Stimulated activated CD8-positive, alpha-beta memory T cell treated with anti-CD3 and anti-CD28 coated beads, Interleukin-7, amount 100 ng/mL, for 24 hours (primary cell): ENCODE results near the gene NFE2L2.
"Not testable (repeated sequence)": the region's sequence is repeated elsewhere in the genome, so short reads cannot be mapped to it uniquely, and the experiment has no call there.

Experiments used
- DNase-seq: peaks from one replicate; pipeline ENCODE4 v3.0.0-alpha.2; 2020; ENCODE audit warnings: low read depth

The NFE2L2 gene

DNA sequence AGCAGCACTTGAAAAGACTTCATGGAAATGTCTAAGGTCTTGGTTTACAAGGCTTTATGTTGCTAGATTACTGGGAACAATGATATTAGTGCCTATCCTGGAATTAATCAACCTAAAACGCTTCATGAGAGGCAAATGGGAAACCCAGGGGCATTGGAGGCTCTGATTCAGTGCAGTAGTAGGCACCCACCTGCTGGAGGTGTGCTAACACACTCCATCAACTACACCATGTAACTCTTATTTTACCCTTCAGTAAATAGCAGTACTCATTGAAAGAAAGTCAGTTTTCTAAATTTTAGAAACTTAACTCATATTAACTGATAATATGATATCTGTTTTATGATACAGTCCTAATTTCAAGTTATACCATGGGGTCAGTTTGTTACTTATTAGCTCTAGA, 69.3 kb downstream of the NFE2L2 start:
- DNase-seq = no peak

DNA sequence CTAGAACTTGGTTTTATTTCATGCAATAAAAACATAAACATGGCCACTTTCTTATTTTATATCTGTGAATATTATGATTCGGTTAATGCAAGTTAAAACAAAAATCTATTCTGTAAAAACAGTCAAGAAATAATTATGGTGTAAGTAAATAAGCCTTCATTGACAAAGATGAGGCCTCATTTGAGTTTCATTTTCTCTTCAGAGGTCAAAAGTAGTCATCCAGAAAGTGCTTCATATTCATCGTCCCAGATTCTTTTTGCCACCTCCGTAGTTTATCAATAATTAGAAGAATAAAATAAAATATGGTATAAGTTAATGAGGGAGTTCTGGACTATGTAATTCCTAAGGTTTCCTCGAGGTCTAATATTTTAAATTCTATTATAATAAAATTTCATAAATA, 71.3 kb downstream of the NFE2L2 start:
- DNase-seq = no peak

DNA sequence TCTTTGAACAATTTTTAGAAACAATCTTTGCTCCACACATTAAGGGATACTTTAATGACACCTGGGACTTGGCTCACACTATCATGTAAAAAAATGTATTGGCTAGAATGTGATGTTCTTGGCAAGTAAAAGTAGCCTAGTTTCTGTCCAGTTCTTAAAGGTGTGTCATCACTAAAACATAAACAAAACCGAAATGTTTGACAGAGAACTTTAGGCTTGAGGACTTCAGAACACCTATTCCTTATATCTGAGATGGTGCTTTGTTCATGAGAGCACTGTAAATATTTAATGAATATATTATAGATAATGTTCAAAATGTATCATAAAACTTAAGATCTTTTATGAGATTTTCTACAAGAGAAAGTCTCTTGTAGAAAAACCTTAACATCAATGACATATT, 71.7 kb downstream of the NFE2L2 start:
- DNase-seq = no peak

DNA sequence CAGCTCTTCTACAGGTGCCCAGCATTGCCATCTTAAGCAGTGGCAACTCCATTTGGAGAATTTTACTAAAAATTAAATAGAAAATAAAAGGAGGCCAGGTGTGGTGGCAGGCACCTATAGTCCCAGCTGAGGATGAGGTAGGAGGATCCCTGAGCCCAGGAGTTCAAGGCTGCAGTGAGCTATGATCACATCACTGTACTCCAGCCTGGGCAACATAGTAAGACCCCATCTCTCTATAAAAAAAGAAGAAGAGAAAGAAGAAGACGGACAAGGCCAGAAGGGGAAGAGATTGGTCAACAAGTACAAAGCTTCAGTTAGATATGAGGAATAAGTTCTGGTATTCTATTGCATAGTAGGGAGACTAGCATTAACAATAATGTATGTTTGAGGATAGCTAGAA, 73.6 kb downstream of the NFE2L2 start:
- no peak for DNase-seq

DNA sequence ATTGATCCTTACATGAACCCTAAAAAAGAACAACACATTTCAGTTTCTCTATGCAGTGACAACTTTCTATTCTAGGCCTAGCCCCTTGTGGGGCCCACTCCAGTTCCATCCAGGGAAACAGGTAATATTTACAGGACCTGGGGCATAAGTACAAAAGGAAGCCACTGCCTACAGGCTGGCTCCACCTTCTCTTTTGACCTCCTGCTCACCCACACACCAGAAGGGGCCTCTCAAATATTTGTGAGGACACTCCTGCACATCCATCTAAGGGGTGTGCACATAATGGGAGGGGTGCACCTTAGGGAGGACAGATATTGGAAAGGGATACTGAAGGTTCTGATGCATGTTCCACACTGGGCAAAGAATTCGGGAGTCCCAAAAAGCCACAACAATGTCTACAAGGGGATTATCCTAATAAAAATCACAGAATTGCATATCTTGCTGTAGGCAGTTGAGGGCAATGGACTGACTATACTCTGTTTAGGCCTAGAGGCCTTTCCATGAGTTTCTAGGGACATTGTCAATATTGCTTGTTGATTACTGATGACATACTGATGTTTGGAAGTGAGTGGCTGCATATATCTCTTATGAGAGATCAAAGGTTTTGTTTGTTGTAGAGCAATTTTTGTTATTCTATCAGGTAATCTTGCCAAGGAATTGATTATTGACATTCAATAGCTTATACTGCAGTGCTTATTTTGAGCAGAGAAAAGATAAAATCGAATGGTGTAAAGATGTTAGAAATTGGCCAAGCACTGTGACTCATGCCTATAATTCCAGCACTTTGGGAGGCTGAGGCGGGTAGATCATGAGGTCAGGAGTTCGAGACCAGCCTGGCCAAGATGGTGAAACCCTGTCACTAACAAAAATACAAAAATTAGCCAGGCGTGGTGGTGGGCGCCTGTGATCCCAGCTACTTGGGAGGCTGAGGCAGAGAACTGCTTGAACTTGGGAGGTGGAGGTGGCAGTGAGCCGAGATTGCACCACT, 75.8 kb downstream of the NFE2L2 start:
- DNase-seq = no peak

DNA sequence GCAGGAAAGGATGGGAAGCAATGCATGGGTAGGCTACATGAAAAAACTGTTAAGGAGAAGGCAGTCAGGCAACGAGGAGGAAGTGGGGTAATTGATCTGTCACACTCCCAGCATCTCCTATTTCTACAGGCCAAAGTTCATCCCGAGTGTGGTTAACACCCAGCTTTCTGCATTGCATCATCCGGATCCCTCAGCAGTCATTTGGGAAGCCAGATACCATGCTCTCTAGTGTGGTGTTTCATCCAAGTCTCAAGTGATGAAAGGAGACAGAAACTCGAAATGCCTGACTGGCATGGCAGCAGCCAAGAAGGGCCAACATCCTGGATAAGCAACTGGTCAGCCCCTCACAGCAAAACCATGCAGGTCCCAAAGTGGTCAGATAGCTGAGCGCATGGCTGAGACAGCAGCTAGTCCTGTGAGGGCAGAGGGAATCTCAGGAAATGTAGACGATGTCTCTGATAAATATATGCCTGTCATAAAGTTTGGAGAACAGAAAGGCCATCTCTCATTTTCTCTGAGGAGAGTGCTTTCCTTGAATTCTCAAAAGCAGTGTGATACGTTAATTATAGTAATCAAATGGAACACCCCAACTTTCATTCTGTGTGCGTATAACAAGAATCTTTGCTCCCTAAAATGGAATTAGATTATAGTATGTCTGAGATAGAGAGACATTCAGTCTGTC, 76.8 kb downstream of the NFE2L2 start:
- DNase-seq = no peak

DNA sequence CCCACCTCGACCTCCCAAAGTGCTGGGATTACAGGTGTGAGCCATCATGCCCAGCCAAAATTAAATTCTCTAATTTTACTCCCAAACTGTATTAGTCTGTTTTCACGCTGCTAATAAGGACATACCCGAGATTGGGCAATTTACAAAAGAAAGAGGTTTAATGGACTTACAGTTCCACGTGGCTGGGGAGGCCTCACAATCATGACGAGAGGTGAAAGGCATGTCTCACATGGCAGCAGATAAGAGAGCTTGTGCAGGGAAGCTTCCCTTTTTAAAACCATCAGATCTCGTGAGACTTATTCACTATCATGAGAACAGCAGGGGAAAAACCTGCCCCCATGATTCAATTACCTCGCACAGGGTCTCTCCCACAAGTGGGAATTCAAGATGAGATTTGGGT, 78.5 kb downstream of the NFE2L2 start:
- DNase-seq = not testable (repeated sequence)

DNA sequence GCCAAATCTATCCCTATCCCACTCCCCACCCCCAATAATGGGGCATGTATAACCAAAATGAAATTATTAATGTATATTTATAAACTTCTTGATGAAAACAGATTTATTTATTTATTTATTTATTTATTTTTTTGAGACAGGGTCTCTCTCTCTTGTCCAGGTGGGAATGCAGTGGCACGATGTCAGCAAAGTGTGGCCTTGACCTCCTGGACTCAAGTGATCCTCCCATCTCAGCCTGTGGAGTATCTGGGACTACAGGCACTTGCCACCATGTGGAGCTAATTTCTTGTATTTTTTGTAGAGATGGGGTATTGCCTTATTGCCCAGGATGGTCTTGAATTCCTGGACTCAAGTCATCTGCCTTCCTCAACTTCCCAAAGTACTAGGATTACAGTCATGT, 79.9 kb downstream of the NFE2L2 start:
- no peak for DNase-seq

DNA sequence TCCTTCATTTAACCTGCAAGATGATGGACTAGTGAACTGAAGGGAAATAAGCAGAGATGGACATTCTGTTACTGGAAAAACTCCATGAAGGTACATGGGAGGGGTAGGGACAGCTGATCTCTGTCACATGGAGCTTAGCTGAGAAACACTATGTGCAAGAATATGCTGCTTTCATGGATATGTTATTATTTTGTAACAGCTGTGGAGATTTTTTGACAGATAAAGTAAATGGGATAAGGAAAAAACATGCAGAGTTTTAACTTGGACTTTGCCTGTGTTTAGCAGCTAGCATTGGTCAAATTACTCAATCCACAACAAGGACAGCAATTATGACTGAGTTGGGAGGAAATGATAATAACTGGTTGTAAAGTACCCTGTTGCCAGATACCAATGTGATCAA, 80.7 kb downstream of the NFE2L2 start:
- DNase-seq = no peak
